DND-41 (cell line): ENCODE measurements around the gene POLDIP3.

Source experiments
- ATAC-seq: fragments of 200-7000 bp; cut with Tn5 transposase; 3 replicates; pipeline ENCODE4 v1.9.1; 2021; ENCODE audit warnings: low read depth; ENCODE audit not compliant: insufficient read depth
- DNase-seq: peaks from one replicate; pipeline ENCODE4 v3.0.0-alpha.2; 2020
- H2AFZ ChIP-seq: 2 replicates; pipeline ENCODE4 v1.6.0; 2012; ENCODE audit warnings: low read depth, low read length
- H3K27ac ChIP-seq: 2 replicates; pipeline ENCODE4 v1.5.1; 2012; ENCODE audit warnings: low read length, inconsistent platforms
- H3K27me3 ChIP-seq: fragments of 200-600 bp; sonication (generic); 2 replicates; pipeline ENCODE4 v1.6.0; 2012; ENCODE audit warnings: low read length, mild to moderate bottlenecking, inconsistent platforms; ENCODE audit not compliant: insufficient read depth, poor library complexity
- H3K36me3 ChIP-seq: 2 replicates; pipeline ENCODE4 v1.5.1; 2012; ENCODE audit warnings: low read length, inconsistent platforms; ENCODE audit not compliant: insufficient read depth
- H3K4me1 ChIP-seq: 2 replicates; pipeline ENCODE4 v1.5.1; 2012; ENCODE audit warnings: mild to moderate bottlenecking, low read length; ENCODE audit not compliant: insufficient read depth
- H3K4me2 ChIP-seq: 2 replicates; pipeline ENCODE4 v1.6.0; 2012; ENCODE audit warnings: mild to moderate bottlenecking, moderate library complexity, low read length, inconsistent platforms; ENCODE audit not compliant: insufficient read depth
- H3K4me3 ChIP-seq, 2 experiments: fragments of 200-600 bp in 1 of 2; shearing (Covaris generic) in 1 of 2; 2 replicates each; pipeline ENCODE4 v1.5.1; 2012 to 2016; ENCODE audit warnings: inconsistent platforms in 2 of 2, low read length in 2 of 2, mild to moderate bottlenecking in 2 of 2, low read depth in 1 of 2, moderate library complexity in 1 of 2
- H3K79me2 ChIP-seq: 2 replicates; pipeline ENCODE4 v1.6.0; 2012; ENCODE audit warnings: low read length, inconsistent platforms; ENCODE audit not compliant: insufficient read depth
- H3K9ac ChIP-seq: 2 replicates; pipeline ENCODE4 v1.6.0; 2012; ENCODE audit warnings: low read depth, mild to moderate bottlenecking, inconsistent platforms, low read length, moderate library complexity
- H3K9me3 ChIP-seq: 2 replicates; pipeline ENCODE4 v1.5.1; 2012; ENCODE audit warnings: low read length, moderate library complexity, mild to moderate bottlenecking, inconsistent platforms; ENCODE audit not compliant: insufficient read depth, severe bottlenecking
- H4K20me1 ChIP-seq: 2 replicates; pipeline ENCODE4 v1.6.0; 2012; ENCODE audit warnings: low read length; ENCODE audit not compliant: insufficient read depth
- CTCF ChIP-seq: IDR thresholded peaks from 2 replicates; pipeline ENCODE4 v1.5.1; 2012; ENCODE audit warnings: borderline replicate concordance, low read length, moderate library complexity, mild to moderate bottlenecking; ENCODE audit not compliant: poor library complexity, severe bottlenecking; ENCODE audit errors: extremely low read depth
- EZH2 ChIP-seq: IDR thresholded peaks from 3 replicates; pipeline ENCODE4 v1.6.1; 2012; ENCODE audit warnings: borderline replicate concordance, low read depth, mild to moderate bottlenecking, moderate library complexity, low read length, inconsistent platforms; ENCODE audit not compliant: severe bottlenecking

The POLDIP3 gene

GRCh38 chr22:42636506-42636905, 21.8 kb upstream of the POLDIP3 start:
- Histone ChIP-seq H3K79me2 (peaks cover 44% of the 10 kb centered on the region), H3K4me3 (no peak overlapping the region), H3K4me1 (no peaks in the 10 kb centered on the region), H3K9ac (no peak overlapping the region), H3K27me3 (no peaks in the 10 kb centered on the region), H4K20me1 (peaks cover 24% of the 10 kb centered on the region), H2AFZ (no peak overlapping the region), H3K4me2 (no peak overlapping the region), H3K9me3 (no peaks in the 10 kb centered on the region), H3K36me3 (peaks cover 43% of the 10 kb centered on the region), H3K27ac (no peak overlapping the region)
- DNase-seq = no peak
- TF ChIP-seq CTCF (no peak), EZH2 (no peak)
- ATAC-seq = no peak

GRCh38 chr22:42635531-42635930, 20.8 kb upstream of the POLDIP3 start:
- Histone ChIP-seq H3K9ac (no peak overlapping the region), H4K20me1 (peaks cover 28% of the 10 kb centered on the region), H2AFZ (no peak overlapping the region), H3K9me3 (no peaks in the 10 kb centered on the region), H3K4me2 (no peak overlapping the region), H3K79me2 (peaks cover 35% of the 10 kb centered on the region), H3K27me3 (no peaks in the 10 kb centered on the region), H3K36me3 (peaks cover 53% of the 10 kb centered on the region), H3K4me1 (no peaks in the 10 kb centered on the region), H3K27ac (no peak overlapping the region), H3K4me3 (no peak overlapping the region)
- no peak for TF ChIP-seq CTCF
- TF ChIP-seq EZH2 = no peak
- DNase-seq = no peak
- ATAC-seq = no peak

GRCh38 chr22:42633013-42633412, 18.3 kb upstream of the POLDIP3 start:
- Histone ChIP-seq H2AFZ (no peak overlapping the region), H3K4me2 (no peak overlapping the region), H3K4me3 (no peak overlapping the region), H3K9ac (no peak overlapping the region), H3K4me1 (no peaks in the 10 kb centered on the region), H3K79me2 (peaks cover 22% of the 10 kb centered on the region), H4K20me1 (peaks cover 39% of the 10 kb centered on the region), H3K36me3 (peaks cover 78% of the 10 kb centered on the region), H3K9me3 (no peaks in the 10 kb centered on the region), H3K27me3 (no peaks in the 10 kb centered on the region), H3K27ac (no peak overlapping the region)
- DNase-seq = no peak
- ATAC-seq = no peak
- TF ChIP-seq EZH2 (no peak), CTCF (no peak)

GRCh38 chr22:42632096-42632495, 17.4 kb upstream of the POLDIP3 start:
- 0 out of 3 replicates have a peak, but pooled peaks have one; percentile 33 for ATAC-seq
- no peak overlapping the region for H3K27ac ChIP-seq
- DNase-seq = no peak
- H3K9ac ChIP-seq = no peak overlapping the region
- no peak overlapping the region for H3K4me2 ChIP-seq
- no peaks in the 10 kb centered on the region for H3K27me3 ChIP-seq
- H3K79me2 ChIP-seq = peaks cover 14% of the 10 kb centered on the region
- TF ChIP-seq EZH2 (no peak), CTCF (peak; percentile 39)
- H4K20me1 ChIP-seq = peaks cover 32% of the 10 kb centered on the region
- H3K36me3 ChIP-seq = peaks cover 87% of the 10 kb centered on the region
- no peak overlapping the region for H2AFZ ChIP-seq
- no peak overlapping the region for H3K4me3 ChIP-seq
- no peaks in the 10 kb centered on the region for H3K9me3 ChIP-seq
- H3K4me1 ChIP-seq = no peaks in the 10 kb centered on the region
